GM21786 (cell line): ENCODE measurements around the gene ANKAR.
"Not testable (repeated sequence)": the region's sequence is repeated elsewhere in the genome, so short reads cannot be mapped to it uniquely, and the experiment has no call there.

ENCODE experiments used
- ATAC-seq: cut with Tn5 transposase; IDR thresholded peaks from one replicate; pipeline ENCODE4 v1.9.1; 2021; ENCODE audit not compliant: unreplicated experiment

ANKAR gene

DNA sequence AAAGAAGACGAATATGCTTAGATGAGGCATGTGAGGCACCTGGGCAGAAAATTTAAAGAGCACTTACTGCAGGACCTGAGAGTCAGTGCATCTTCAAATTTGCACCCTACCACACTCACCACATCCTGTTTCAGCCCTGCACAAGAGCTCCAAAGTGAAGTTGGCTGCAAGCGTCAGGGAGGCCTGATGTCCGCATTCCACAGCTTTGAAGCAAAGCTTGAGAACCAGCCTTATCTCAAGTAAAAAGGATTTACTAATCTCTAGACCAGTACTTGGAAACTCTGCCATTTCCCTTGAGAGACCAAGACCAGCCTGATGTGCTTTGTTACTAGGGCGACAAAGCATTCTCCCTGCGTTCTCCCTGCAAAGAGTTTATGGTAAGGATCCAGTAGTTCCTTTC is 16.6 kb upstream of the ANKAR start:
- ATAC-seq: peak; percentile 41

DNA sequence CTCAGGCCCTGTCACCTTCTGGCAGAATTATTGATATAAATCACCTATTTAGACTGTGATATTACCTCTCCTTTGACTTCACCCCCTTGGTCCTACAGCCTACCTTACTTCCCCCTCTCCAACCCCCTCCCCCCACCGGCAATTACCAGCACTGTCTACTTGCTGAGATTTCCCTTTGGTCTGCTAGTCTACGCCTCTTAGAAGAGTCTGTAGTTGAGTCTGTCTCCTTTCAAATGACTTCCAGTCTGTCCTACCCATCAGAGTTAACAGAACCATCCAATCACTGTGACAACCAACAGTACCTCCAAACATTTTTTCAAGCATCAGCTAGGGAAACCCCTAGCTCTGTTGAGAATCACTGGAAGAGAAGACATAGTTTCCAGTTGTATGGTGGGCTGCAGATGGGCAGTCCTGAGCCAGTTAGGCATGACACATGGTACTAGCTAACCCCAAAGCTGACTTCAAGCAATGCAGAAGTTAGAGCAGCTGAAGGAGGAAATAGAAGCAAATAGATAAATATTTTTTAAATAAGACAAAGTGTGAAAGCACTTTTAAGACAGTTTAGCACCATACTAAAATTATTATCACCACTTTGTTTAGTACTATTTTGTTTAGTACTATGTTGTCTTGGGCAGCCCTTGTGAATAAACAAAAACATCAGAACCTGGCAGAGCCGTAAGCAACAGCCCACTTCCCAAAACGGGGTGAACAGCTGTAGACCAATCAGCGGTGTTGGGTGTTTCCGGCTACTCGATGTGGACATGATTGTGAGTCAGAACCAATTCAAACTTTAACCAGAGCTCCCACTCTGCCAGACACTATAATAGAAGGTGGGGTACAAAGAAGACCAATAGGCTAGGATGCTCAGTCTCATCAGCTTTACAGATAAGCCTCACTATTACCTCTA is 15.9 kb upstream of the ANKAR start:
- no peak for ATAC-seq

DNA sequence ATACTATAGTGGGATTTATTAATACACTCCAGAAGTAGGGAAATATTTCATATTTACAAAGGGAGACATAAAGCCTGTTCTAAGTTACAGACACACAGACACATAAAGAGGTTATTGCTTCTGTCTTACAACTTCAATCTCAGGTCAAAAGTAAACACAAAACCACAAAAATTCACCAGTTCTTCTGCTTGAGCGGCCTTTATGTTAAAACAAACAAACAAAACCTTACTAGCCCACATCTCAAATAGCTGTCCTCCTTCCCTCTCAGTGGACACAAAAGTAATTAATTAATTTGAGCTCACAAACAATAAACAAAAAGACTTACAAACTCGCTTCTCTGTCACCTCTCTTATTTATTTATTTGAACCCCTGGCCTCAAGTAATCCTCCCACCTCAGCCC is 14.7 kb upstream of the ANKAR start:
- no peak for ATAC-seq

DNA sequence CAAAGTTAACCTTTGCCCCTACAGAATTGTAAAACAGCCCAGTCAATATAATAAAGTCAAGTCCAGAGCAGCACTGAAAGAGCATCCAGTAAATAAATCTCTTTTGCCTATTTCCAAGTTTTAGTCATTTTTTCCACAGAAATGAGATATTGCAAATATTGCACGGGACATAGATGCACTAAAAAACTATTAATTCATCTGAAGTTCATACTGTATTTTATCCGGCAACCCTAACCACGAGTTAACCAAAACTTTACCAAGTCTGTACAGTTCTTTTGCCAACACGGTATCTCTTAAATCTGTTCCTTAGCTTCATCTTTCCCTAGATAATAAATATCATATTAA is 13.7 kb upstream of the ANKAR start:
- no peak for ATAC-seq

DNA sequence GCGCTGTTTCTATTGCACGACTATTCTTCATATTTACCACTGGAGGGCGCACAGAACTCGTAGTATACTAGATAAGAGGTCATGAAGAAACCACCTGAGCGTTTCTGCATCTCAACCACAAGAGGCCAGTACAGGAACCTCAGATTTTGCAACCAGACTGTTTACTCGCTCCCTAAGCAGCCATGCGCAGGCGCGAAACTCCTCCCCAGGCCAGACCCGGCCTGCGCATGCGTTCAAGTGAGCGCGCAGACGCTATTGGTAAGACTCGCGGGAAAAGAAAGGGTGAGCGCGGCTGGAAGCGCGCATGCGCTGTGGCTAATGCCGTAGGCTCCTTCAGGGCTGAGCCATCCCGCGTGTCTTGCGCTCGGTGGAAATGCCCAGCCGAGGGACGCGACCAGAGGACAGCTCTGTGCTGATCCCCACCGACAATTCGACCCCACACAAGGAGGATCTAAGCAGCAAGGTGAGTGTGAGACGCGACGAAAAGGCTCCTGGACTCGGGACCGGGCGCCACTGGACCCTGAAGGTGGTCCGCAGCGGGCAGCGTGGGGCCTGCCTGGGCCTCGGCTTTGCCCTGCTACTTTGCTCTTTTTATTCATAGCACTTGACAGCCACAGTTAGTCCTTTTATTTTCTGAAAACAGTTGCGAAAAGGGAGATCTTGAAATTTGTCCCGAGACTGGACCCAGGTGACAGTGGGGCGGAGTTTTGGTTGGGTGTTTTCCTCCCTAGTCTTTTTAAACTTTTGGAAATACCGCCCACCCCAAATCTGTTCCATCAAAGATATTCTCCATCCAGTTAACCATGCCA is 13.1 kb upstream of the ANKAR start, which contains the start of gene ASNSD1:
TSS of gene ASNSD1 (plus strand) at position 312 of the 809 bp plus-strand sequence. CDS start 4,674 bp downstream, outside the sequence.
- ATAC-seq: peak; percentile 93

DNA sequence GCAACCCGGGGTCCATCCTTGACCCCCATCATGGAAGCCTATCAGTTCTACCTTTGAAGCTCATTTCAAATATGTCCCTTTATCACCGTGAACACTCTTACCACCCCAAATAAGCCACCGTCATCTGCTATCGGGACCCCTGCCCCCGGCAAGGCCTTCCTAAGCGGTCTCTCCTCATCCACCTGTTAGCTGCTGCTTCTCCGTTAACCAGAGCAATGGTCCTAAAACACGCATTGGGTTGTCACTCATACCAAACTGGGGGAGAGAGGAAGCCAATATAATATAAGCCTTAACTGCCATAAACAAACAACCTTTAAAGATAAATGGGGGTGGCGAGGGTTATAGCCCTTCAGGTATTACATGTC is 12.5 kb upstream of the ANKAR start:
- ATAC-seq: no peak

DNA sequence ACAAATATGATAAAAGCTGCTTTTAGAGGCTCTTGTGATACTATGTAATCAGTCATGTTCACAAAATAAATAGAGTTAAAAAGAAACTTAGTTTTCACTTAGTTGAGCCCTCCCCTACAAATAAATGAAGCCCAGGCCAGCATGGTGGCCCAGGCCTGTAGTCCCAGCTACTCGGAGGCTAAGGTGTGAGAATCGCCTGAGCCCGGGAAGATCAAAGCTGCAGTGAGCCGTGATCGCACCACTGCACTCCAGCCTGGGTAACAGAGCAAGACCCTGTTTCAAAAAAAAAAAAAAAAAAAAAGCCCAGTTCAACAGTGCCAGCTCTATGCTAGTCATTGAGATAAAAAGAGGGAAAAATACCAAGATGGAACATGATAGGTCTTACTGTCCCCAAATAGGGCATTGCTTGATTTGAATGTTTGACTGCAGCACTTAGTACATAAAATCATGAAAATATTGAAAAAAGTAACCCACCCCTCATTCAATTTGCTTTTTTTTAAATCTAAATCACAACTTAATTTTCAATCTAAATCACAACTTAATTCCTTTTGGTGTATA is 11.7 kb upstream of the ANKAR start:
- no peak for ATAC-seq

DNA sequence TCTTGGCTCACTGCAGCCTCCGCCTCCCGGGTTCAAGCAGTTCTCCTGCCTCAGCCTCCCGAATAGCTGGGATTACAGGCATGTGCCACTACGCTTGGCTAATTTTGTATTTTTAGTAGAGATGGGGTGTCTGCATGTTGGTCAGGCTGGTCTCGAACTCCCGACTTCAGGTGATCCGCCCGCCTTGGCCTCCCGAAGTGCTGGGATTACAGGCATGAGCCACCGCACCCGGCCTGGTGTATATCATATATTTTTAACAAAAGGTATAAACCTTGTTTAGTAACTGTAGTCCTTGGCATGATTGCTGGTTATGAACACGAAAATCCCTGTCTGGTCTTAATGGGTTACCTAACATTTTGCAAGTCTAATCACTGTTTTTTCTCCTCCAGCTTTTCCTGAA is 11.2 kb upstream of the ANKAR start:
- not testable (repeated sequence) for ATAC-seq

DNA sequence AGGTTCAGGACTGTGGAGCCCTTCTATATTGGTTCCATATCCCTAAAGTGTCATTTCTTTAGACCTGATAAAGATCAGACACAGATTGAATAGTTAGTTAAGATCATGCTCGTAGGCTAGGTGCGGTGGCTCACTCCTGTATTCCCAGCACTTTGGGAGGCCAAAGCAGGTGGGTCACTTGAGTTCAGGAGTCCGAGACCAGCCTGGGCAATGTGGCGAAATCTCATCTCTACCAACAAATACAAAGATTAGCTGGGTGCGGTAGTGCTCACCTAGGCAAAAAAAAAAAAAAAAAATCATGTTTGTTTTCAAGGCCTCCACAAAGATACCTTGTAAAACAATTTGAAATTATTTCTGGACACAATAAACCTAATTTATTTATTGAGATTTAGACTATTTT is 4.6 kb upstream of the ANKAR start:
- ATAC-seq: no peak

DNA sequence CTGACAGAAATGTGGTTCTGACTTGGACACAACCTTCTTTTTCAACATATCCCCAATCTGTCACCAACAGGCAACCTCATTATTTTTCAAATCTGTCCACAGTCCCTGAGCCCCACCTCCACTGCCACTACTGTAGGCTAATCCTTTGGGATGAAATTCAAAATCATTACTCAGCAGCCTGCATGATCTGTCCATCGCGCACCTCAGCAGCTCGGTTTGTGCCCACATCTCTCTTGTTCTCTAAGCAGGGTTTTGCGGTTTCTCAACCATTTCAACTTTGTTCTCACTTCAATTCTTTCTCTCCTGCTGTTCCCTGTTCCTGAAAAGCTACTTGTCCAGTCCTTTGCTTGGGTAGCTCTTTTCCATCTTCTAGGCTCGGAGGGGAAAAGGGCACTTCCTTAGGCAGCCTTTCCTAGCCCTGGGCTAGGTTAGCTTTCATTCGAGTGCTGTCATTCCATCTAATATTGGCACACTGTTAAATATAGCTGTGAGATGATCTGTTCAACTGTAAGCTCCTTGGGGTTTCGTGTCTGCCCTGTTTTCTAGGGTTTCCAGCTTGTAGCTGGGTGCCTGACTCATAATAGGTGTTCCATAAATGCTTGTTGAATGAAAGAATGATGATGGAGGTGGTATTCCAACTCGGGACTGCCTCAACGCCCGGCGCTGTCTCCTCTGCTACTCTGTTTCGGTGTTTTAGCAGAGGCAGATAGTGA is 653 bp upstream of the ANKAR start:
- no peak for ATAC-seq

DNA sequence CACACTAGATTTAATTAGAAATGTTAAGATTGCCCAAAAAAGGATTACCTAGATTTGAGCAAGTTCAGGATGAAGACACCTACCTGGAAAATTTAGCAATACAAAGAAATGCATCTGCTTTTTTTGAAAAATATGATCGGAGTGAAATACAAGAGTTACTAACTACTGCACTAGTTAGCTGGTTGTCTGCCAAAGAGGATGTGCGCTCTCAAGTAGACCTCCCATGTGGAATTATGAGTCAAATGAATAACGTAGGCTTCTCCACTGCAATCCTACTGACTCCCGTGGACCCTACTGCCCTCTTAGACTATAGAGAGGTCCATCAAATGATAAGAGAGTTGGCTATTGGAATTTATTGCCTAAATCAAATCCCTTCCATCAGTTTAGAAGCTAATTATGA is 2.0 kb downstream of the ANKAR start:
- no peak for ATAC-seq

DNA sequence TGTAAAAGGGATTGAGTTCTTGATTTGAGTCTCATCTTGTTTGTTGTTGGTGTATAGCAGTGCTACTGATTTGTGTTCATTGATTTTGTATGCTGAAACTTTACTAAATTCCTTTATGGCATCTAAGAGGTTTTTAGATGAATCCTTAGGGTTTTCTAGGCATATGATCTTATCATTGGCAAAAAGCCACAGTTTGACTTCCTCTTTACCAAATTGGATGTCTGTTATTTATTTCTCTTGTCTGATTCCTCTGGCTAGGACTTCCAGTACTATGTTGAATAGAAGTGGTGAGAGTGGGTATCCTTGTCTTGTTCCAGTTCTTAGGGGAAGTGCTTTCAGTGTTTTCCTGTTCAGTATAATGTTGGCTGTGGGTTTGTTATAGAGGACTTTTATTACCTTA is 4.8 kb downstream of the ANKAR start:
- ATAC-seq: no peak

DNA sequence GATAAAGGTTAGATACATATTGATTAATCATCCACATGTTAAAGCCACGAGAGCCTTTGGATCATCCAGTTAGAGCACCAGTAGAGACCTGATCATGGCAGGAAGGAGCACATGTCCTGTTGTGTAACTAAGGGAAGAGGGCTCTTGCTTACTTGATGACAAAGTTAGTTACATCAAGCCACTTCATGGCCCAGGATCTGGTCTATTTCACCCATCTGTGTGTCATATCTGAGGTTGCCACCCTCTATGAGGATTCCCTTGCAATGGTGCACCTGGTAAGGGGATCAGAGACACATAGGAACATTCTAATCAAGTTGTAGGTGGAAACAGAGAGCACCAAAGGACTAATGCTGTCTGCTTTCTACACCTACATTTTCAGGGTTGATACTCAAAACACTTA is 6.7 kb downstream of the ANKAR start:
- no peak for ATAC-seq

DNA sequence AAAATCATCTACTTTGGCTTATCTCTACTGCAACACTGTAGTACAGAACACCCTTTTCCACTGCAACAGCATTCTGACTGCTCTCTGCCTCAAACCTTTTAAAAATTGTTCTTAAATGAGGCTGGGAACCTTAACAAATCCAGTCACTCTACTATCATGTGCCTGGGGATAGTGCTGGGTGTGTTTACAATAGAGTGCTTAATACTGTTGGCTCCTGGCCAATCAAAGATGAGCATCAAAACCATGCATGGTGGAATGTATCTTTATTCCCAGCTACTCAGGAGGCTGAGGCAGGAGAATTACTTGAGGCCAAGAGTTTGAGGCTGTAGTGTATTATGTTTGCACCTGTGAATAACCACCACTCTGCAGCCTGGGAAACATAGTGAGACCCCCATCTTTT is 7.4 kb downstream of the ANKAR start:
- no peak for ATAC-seq

DNA sequence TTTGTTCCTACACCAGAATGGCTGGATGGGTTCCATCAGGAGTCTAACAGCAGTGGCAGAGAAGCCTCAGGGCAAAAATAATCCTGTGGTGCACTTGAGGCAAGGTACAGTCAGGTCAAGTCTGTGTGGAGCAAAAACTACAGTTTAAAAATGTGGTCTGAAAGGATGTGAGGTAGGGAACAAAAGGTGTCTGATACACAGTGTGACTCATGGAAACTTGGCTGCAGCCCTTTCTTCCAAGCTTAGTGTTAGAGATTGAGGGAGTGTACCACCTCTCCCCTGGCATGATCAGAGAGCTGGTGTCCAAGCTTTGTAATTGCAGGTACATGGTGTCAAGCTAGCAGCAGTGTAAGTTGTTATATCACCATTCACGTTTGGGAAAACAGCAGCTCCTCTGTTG is 8.9 kb downstream of the ANKAR start:
- ATAC-seq: no peak

DNA sequence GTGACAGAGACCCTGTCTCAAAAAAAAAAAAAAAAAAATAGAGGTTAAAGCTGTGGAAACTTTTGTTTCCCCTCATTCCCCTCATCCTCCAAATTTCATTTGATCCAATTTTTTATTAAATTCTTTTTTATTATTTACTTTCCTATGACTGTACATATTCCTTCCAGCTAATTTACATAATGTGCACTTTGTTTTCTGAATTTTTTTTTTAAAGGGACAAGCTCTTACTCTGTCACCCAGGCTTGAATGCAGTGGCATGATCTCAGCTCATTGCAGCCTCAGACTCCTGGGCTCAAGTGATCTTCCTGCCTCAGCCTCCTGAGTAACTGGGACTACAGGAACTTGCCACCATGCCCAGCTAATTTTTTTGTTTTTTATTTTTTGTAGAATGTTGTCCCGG is 10.3 kb downstream of the ANKAR start:
- no peak for ATAC-seq

DNA sequence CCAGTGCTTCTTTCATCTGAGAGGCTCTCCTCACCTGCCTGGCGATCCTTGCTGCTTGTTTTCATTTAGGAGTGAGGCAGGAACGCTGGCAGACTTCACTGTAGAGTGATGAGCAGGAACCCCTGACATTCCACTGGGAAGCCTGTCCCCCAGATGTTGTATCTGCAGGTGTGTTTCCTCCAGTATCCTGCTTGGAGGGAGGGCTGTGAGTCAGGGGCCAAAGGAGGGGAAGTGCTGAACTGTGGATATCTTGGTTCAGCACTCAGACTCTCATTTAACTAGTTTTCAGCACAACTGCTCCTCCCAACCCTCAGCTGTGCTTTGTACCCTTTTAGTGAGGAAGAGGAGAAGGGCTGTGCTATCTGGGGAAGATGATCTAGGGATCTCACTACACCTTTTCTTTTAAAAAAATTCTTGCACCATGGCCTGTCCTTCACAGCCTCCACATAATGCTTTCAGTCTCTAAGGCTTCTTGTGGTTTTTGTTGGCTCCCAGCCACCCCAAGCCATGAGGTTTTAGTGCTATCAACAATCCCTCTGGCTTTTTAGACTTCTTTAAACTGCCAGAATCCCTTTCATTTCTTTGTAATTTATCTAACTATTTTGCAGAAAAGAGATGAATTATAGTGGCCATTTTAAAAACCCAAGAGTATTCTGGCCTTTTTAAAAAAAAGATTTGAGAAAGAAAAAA is 11.2 kb downstream of the ANKAR start:
- peak; percentile 73 for ATAC-seq

DNA sequence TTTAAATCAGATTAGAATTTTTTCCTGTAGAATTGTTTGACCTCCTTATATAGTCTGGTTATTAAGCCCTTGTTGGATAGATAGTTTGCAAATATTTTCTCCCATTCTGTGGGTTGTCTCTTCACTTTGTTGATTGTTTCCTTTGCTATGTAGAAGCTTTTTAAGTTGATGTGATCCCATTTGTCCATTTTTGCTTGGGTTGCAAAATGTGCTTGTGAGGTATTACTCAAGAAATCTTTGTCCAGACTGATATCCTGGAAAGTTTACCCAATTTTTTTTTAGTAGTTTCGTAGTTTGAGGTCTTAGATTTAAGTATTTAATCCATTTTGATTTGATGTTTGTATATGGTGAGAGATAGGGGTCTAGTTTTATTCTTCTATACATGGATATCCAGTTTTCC is 13.3 kb downstream of the ANKAR start:
- not testable (repeated sequence) for ATAC-seq

DNA sequence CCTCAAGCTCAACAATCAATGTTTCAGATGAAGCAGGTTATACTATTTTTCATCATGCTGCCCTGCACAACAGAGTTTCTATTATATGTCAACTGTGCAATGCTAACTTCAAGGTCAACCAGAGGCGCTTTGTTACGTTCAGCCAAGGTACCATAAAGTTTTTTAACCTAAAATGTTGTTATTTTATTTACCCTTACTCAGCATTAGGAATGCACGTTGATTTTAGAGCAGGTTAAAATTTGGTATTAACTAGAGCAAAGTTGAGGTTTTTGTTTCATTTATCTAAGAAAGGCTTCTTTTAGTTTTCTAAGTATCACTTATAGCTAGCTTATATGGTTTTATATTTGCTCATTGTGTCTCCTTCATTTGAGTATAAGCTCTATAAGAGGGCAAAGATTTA is 21.8 kb downstream of the ANKAR start:
- no peak for ATAC-seq

DNA sequence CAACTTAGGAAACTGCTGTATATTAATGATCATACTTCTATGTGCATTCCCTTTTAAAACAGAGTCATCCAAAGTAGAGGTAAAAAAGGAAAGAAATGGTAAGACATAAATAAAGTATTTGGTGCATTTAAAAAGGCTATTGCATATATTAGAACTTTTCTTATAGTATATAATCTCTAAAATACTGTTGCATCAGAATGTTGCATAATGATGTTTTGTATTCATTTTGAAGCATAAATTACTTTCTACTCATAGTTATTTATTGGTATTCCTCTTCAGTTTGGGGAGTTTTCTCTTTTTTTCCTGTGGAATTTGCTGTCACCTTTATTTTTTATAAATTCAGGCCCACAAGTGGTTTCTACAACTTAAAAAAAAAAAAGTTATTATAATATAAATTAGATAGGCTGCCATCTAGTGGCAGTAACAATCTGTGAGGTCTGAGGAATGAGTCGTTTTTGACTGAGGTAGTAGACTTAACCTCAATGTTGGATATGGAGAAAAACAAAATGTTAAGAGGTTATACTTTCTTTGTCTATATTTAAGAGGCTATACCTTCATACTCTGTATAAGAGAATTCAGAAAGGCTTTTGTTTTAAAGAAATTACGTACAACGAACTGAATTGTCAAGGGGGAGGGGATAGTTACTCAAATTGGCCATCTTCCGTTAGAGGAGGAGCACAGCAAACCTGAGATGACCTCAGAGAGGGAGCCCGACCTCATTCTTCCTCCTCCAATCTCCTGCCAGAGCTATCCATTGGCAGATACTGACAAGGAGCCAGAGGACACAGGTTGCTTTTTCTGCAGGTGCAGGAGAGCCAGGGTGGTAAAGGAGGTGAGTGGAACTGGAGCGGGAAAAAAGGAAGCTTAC is 23.8 kb downstream of the ANKAR start:
- peak; percentile 59 for ATAC-seq
